HS-5 (cell line): ENCODE results near the gene FUZ.
A peak's percentile ranks its signal among the peaks of the same experiment; 100 is the strongest.

Source experiments
- DNase-seq: peaks from one replicate; pipeline ENCODE4 v3.0.0-alpha.2; 2012; ENCODE audit warnings: low read depth

The FUZ gene

DNA sequence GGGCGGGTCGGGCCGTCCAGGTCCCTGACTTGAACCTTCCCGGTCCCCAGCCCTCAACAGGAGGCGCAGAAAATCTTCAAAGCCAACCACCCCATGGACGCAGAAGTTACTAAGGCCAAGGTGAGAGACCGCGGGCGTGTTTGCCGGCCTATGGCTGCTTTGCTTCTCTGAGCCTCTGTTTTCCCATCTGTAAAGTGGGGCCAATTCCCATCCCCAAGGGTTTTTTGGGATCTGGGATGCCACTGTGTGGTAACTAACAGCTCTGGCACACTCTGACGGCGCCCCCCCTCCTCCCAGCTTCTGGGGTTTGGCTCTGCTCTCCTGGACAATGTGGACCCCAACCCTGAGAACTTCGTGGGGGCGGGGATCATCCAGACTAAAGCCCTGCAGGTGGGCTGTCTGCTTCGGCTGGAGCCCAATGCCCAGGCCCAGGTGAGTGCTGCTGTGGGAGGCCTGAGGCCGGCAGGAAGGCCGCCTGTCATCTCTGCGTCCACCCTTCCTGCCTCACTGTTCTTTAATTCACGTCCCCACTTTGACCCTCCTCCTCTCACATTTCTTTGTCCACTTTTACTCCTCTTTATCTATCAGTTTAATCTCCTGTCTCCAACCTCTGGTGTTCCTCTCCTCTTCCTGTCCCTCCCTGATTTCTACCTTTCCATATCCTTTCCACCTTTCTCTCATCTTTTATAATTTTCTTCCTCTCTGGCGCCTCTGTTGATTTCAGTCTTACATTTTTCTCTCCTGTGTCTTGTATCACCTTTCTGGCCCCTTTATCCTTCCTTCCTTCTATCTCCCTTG lies 7.1 kb downstream of the FUZ start:
- DNase-seq = no peak

DNA sequence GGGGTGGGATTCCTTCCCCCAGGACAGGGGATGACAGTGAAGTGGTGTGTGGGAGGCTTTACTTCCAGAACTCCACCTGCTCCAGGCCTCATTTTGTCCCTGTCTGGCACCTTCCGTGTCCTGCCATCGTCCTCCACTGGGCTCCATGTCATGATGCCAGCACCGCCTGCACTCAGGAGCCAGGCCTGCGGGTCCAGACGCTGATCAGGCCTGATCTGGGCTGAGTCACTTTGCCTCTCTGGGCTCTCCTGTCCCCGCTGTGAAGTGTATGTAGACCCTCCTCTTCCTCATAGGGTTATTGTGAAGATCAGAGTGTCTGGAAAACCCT lies 9.6 kb downstream of the FUZ start:
- no peak for DNase-seq

DNA sequence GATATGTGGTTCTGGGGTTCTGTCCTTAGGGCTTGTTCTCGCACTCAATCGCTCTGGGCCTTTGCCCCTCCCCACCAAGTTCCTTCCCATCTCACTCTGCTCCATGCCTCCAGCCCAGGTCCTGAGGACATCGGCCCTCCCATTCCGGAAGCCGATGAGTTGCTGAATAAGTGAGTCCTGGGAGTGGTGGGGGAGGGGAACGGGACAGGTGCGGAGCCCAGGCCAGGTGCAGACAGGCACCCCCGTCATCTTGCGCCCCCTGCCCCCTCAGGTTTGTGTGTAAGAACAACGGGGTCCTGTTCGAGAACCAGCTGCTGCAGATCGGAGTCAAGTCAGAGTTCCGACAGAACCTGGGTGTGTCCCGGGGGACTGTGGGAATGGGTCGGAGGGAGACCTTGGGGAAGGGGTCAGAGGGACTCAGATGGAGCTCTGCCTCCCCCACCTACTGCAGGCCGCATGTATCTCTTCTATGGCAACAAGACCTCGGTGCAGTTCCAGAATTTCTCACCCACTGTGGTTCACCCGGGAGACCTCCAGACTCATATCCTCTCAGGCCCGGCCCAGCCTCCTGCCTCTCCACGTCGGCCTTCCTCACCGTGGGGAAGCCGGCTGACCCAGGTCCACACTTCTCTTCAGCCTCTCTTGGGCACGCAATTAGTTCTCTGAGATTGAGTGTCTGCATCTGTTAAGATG lies 10.1 kb downstream of the FUZ start:
- DNase-seq = no peak

DNA sequence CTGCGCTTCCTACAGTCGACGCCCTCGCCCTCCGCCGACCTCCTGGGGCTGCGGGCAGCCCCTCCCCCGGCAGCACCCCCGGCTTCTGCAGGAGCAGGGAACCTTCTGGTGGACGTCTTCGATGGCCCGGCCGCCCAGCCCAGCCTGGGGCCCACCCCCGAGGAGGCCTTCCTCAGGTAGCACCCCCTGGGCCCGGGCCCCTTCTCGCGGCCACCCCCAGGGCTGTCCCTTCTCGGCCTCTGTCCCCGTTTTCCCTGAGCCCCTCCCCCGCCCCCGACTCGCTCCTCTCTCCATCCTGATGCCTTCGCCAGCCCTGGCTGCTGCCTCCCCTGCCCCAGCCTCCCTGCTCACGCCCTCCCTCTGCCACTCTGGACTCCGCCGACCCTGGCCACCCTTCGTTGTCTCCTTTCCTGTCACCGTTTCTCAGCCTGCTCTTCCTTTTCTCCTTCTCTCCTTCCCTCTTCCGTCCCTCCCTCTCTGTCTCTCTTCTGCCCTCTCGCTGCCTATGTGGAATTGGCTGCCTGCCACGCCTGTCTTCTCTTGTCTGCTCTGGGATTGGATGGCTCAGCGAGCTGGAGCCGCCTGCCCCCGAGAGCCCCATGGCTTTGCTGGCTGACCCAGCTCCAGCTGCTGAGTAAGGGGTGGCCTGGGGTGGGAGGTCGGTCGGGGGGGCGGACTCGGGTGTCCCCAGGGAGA lies 11.0 kb downstream of the FUZ start:
- no peak for DNase-seq

DNA sequence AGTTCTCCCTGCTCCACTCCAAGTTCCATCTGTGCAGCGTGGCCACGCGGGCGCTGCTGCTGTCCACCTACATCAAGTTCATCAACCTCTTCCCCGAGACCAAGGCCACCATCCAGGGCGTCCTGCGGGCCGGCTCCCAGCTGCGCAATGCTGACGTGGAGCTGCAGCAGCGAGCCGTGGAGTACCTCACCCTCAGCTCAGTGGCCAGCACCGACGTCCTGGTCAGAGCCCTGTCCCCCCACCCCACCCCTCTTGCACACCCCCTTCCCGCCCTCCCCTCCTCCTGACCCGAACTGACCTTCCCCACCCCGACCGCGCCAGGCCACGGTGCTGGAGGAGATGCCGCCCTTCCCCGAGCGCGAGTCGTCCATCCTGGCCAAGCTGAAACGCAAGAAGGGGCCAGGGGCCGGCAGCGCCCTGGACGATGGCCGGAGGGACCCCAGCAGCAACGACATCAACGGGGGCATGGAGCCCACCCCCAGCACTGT lies 11.6 kb downstream of the FUZ start:
- DNase-seq = no peak

DNA sequence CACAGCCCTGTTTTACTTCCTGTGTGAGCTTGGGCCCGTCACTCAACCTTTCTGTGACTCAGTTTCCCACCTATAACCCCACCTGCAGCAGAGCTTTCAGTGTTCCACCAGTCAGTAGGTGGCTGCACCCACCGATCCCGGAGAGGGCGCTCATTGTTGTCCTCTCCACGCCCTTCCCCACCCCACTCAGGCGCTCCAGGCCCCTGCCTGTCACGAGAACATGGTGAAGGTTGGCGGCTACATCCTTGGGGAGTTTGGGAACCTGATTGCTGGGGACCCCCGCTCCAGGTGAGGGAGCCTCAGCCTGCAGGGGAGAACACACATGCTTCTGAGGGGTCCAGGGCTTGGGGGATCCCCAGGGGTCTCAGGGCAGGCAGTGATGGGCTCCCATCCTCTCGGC lies 12.3 kb downstream of the FUZ start:
- DNase-seq = no peak

DNA sequence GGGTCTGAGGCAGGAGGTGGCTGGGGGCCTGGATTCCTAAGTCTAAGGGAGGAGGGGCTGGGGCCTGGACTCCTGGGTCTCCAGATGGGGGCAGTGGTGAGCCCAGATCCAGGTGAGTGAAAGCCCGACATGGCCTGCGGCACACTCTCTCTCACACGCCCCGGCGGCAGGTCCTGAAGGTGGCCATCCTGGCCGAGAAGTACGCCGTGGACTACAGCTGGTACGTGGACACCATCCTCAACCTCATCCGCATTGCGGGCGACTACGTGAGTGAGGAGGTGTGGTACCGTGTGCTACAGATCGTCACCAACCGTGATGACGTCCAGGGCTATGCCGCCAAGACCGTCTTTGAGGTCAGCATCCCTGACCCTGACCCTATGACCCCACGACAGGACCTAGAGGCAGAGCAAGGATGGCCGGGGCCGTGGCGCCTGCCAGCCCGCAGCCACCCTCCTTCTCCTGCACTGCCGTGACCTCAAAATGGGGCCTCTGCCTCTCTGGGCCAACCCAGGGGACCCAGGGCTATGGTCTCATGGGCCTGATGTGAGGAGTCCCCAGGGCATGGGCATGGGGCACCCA lies 13.2 kb downstream of the FUZ start:
- no peak for DNase-seq

DNA sequence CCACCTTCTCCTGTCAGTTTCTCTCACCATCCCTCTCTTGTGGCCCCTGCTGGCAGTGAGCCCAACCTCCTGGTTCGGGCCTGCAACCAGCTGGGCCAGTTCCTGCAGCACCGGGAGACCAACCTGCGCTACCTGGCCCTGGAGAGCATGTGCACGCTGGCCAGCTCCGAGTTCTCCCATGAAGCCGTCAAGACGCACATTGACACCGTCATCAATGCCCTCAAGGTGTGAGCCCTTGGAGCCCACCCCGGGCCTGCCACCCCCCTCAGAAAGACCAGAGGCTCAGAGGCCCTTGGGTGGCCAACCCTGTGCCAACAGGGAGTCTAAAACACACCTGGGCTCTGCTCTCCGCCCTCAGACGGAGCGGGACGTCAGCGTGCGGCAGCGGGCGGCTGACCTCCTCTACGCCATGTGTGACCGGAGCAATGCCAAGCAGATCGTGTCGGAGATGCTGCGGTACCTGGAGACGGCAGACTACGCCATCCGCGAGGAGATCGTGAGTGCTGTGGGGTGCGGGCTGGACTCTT lies 13.8 kb downstream of the FUZ start:
- DNase-seq = no peak

DNA sequence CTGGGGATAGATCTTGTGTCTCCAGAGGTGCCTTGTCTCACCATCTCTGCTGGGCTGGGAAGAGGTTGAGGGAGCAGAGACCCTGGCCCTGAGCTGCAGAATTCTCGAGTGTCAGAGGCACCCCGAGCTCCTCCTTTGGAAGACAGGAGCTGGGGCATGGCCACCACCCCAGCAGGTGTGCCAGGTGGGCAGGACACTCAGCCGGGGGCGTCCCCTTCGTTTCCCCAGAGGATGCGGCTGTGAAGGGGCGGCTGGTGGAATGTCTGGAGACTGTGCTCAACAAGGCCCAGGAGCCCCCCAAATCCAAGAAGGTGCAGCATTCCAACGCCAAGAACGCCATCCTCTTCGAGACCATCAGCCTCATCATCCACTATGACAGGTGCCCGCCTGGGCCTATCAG lies 14.5 kb downstream of the FUZ start:
- DNase-seq = no peak

DNA sequence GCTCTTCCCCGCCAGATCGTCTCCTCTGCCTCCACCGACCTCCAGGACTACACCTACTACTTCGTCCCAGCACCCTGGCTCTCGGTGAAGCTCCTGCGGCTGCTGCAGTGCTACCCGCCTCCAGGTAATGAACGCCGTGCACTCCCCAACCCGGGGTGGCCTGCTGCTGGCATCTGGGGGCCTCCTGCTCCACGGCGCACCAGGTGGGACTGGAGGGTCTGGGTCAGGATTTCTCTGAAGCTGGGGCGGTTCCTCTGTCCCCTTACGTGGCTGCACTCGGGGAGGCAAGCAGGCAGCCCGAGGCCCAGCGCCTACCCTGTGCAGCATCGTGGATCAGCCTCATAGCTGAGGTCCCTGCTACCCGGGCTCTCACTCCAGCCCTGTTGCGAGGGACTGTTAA lies 17.5 kb downstream of the FUZ start:
- DNase-seq = no peak

DNA sequence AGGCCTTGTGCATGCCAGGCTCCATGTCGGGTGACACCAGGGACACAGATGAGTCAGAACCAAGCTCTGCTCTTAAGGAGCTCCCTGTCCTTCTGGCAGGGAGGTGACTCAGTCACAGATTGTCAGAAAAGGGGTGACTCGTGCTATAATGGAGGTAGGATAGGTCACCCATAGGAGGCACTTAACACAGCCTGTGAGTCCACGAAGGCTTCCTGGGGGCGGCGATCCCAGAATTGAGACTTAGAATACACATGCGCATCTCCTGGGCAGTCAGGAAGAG lies 19.6 kb downstream of the FUZ start:
- no peak for DNase-seq

DNA sequence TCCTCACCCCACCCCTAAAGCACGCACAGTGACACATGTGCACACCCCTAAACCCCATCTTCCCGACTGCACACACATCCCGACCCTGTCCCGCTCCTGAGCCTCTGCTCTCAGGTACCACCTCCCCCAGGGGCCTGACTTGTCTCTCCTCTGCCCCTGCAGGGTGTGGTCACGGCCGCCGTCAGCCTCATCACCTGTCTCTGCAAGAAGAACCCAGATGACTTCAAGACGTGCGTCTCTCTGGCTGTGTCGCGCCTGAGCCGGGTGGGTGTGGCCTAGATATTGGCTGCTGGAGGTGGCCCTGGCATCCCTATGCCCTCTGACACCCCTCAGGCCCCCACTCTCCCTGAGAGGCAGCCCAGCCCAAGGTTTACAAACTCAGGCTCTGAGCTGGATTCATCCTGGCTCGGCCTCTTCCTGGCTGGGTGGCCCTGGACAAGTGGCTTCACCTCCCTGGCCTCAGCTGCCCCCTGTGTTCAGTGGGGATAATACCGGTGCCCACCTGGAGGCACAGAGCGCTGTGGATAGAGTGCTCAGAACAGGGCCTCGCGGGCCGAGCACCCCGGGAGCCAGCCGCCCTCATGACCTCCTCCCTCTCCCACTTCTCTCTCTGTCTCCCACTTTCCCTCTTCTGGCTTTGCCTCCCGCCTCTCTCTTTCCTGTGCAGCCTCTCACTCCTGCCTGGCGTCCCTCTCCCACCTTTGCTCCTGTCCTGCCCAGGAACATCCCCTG lies 20.1 kb downstream of the FUZ start:
- no peak for DNase-seq

DNA sequence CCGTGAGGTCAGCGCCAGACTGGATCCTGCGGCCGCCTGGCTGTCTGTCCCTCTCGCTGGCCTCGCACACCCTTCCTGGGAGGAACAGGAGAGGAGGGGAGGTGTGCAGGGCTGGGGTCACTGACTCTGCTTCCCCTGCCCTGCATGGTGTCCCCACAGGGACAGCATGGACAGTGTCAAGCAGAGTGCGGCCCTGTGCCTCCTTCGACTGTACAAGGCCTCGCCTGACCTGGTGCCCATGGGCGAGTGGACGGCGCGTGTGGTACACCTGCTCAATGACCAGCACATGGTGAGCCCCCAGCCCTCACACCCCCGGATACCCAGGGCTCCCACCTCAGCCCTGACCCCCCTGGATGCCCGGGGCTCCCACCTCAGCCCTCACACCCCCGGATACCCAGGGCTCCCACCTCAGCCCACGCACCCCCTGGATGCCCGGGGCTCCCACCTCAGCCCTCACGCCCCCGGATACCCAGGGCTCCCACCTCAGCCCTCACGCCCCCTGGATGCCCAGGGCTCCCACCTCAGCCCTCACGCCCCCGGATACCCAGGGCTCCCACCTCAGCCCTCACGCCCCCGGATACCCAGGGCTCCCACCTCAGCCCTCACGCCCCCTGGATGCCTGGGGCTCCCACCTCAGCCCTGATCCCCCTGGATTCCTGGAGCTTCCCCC lies 21.2 kb downstream of the FUZ start:
- DNase-seq = no peak

DNA sequence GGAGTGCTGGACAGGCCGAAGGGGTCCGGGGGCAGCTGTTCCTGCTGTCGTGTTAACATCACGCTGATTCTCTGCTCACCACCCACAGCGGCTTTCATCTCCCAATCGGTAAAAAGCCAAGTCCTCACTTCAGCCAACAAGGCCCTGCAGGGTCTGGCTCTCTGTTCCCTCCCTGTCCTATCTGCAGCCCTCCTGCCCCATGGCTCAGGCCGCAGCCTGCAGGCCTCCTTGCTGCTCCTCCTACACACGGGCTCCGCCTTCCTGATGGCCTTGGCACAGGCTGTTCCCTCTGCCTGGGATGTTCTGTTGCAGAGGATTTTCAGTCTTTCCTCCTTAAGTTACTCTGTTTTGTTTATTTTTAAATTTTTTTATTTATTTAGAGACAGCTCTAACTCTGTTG lies 22.2 kb downstream of the FUZ start:
- no peak for DNase-seq

DNA sequence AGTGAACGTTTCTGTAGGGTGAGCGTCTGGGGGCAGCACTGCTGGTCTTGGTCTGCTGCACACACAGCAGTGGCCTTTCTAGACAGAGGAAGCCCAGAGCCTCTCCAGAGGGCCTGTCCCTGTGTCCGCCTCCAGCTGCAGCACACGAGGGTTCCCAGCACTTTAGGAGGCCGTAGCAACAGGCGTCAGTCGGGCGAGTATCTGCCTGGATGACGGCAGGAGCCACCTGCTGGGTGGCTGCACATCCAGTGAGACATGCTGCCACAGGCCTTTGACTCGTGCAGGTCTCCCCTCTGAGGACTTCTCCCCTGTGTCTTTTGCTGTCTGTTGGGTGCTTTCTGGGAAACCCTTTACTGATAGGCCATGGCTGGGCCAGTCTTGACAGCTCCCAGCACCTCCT lies 24.2 kb downstream of the FUZ start:
- no peak for DNase-seq

DNA sequence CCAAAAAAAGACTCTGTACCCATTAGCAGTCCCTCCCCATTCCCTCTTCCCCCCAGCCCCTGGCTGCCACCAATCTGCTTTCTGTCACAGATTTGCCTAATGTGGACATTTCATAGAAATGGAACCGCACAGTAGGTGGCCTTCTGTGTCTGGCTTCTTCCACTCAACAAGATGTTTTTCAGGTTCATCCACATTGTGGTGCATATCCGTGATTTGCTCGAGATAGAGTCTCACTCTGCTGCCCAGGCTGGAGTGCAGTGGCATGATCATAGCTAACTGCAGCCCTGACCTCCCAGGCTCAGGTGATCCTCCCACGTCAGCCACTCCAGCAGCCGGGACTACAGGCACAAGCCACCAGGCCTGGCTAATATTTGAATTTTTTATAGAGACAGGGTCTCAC lies 25.3 kb downstream of the FUZ start:
- DNase-seq = no peak

DNA sequence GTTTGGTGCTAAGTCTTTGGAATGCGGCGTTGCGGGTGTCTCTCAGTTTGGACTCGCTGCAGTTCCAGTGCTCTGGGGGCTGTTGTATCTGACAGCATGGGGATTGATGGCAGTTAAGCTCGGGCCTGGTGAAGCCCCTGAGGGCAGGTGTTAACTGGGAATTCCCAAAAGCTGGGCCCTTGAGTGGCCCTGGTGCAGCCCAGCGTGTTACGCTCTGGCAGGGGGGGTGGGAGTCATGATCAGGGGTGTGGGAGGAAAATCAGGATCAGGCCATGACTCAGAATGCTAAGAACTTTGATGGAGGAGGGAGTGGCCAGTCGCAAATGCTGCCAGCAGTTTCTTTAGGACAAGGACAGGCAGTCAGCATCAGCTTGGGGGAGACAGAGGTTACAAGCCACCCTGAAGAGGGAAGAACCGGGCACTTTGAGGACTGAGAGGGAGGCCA lies 26.7 kb downstream of the FUZ start:
- peak; percentile 16 for DNase-seq

DNA sequence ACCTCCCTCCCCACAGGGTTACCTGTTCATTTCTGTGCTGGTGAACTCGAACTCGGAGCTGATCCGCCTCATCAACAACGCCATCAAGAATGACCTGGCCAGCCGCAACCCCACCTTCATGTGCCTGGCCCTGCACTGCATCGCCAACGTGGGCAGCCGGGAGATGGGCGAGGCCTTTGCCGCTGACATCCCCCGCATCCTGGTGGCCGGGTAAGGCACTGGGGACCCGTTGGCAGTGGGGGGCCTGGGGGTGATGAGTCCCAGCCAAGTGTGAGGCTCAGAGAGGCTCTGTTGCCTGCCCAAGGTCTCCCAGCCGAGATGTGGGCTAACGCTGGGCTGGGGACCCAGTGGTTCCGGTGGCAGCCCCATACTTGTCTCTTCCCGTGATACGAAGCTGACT lies 30.6 kb downstream of the FUZ start:
- no peak for DNase-seq

DNA sequence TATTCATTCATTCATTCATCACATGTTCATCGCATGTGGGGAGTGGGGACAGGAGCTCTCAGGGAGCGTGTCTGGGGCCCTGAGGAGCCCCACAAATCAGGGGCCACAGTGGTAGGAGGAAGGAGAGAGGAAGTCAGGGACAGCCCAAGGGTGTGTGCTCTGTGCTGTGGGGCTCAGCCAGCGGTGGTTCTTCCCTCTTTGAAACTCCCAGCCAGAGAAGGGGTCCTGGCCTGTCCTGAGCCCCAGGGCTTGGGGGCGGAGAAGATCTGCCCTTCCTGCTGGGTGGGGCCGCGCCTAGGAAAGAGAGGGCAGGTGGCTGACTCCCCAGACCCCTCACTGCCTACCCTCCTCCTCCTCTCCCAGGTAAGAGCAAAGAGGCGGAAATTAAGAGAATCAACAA lies 31.7 kb downstream of the FUZ start:
- DNase-seq = no peak

DNA sequence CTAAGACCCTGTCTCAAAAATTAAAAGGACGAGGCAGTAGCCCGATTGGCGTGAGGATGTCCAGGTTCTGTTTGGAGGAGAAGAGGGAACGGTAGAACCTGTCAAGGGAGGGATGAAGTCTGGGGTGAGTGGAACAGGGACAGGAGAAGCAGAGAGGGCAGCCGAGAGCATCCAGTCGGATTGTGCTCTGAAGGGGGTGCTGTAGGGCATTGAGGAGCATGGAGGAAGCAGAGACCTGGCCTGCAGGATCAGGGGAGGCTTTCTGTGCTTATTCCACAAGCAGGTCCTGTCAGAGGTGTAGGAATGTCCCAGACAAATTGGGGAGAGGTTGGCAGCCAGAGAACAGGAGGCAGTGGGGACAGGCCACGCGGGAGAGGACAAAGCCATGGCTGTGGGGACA lies 32.2 kb downstream of the FUZ start:
- DNase-seq = no peak

DNA sequence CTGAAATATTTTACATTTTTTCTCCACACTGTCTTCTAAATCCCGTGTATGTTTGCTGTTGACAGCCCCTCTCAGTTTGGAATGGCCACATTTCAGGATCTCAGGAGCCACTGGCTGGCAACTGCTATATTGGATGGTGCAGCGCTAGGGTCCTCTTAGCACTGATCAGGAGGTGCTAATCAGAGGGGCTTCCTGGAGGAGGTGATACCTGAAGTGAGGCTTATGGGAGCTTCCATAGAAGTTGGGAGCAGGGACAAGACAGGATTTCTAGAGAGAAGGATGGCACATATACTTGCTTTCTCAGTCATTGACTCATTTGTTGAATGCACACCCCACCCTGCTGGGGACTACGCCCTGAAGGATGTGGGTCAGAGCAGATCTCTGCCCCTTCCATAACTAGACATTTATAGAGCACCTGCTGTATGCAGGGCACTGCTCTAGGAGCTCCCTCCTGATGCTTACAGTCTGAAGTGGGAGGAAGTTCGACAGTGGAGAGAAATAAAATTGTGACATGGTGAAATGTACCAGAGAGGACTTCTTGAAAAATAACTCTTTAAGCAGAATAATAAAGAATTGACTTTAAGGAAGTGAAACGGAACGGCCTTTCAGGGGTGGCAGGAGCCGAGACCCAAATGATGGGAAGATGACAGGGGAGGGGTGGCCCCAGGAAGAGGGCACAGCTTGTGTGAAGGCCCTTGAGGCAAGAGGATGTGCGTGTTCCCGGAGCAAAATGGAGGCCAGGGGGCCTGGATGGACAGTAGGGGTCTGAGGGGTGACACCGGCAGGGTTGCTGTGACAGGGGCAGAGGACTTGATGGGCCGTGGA lies 33.1 kb downstream of the FUZ start:
- DNase-seq = no peak
